SK-N-SH (cell line): ENCODE measurements around the gene SLIT2. TPM values are rescaled to one million over a fixed set of nuclear protein-coding genes. Genes with fewer than 3 reads are reported as not detected.

Experiments
- CTCF ChIA-PET: fragments of 300-600, 350-600 bp; formaldehyde crosslinking; extraction: SDS; loops from one replicate; lab custom pipeline; 2021; lab: Yijun Ruan, JAX
- POLR2A ChIA-PET: fragments of 350-600 bp; sonication (Branson Sonifier 250); formaldehyde crosslinking; extraction: SDS; loops from one replicate; lab custom pipeline; 2020; ENCODE audit warnings: antibody characterized with exemption, inconsistent platforms; lab: Yijun Ruan, JAX
- DNase-seq: peaks from one replicate; pipeline ENCODE4 v3.0.0; 2012
- H2AFZ ChIP-seq: fragments of 200-600 bp; sonication (generic); 2 replicates; pipeline ENCODE4 v1.8.1; 2016; ENCODE audit warnings: antibody characterized with exemption, mild to moderate bottlenecking, low read depth
- H3F3A ChIP-seq: fragments of 200-600 bp; sonication (generic); replicated peaks from 2 replicates; pipeline ENCODE3; 2016; ENCODE audit warnings: antibody characterized with exemption, mild to moderate bottlenecking; ENCODE audit not compliant: insufficient read depth
- H3K27ac ChIP-seq, 2 experiments: fragments of 200-500 bp in 1 of 2; fragments of 200-600 bp in 1 of 2; sonication (Bioruptor generic) in 1 of 2; sonication (generic), shearing (Covaris generic) in 1 of 2; 2 replicates each; pipeline versions ENCODE4 v1.5.1 to v1.6.1; 2014 to 2016; ENCODE audit warnings: low read depth in 2 of 2, inconsistent platforms in 1 of 2, low read length in 1 of 2, mild to moderate bottlenecking in 1 of 2, mixed read lengths in 1 of 2
- H3K27me3 ChIP-seq: fragments of 200-600 bp; sonication (generic), shearing (Covaris generic); 2 replicates; pipeline ENCODE4 v1.6.1; 2016; ENCODE audit warnings: mixed run types; ENCODE audit not compliant: insufficient read depth
- H3K36me3 ChIP-seq, 2 experiments: fragments of 200-500 bp in 1 of 2; fragments of 200-600 bp in 1 of 2; sonication (Bioruptor generic) in 1 of 2; sonication (generic) in 1 of 2; replicated peaks in 1 of 2; 2 replicates each; pipeline versions ENCODE3 to v1.5.1; 2014 to 2016; ENCODE audit warnings: low read length in 1 of 2, mild to moderate bottlenecking in 1 of 2; ENCODE audit not compliant: insufficient read depth in 2 of 2, control insufficient read depth in 1 of 2
- H3K4me1 ChIP-seq, 2 experiments: fragments of 200-500 bp in 1 of 2; fragments of 200-600 bp in 1 of 2; sonication (Bioruptor generic) in 1 of 2; sonication (generic), shearing (Covaris generic) in 1 of 2; 2 replicates each; pipeline versions ENCODE4 v1.5.1 to v1.6.1; 2014 to 2016; ENCODE audit warnings: low read depth in 1 of 2, low read length in 1 of 2, mixed run types in 1 of 2; ENCODE audit not compliant: insufficient read depth in 2 of 2, control insufficient read depth in 1 of 2
- H3K4me2 ChIP-seq: fragments of 200-600 bp; sonication (generic), shearing (Covaris generic); 2 replicates; pipeline ENCODE4 v1.6.1; 2017; ENCODE audit warnings: mixed run types
- H3K4me3 ChIP-seq, 2 experiments: fragments of 200-500 bp in 1 of 2; fragments of 200-600 bp in 1 of 2; sonication (Bioruptor generic) in 1 of 2; sonication (generic), shearing (Covaris generic) in 1 of 2; 2 replicates each; pipeline versions ENCODE4 v1.5.1 to v1.8.1; 2014 to 2016; ENCODE audit warnings: low read depth in 2 of 2, inconsistent platforms in 1 of 2, low read length in 1 of 2, mild to moderate bottlenecking in 1 of 2, mixed read lengths in 1 of 2, moderate library complexity in 1 of 2
- H3K79me2 ChIP-seq: fragments of 200-600 bp; sonication (generic); 2 replicates; pipeline ENCODE4 v1.8.1; 2017; ENCODE audit warnings: mild to moderate bottlenecking; ENCODE audit not compliant: insufficient read depth
- H3K9ac ChIP-seq: fragments of 200-600 bp; sonication (generic); 2 replicates; pipeline ENCODE4 v1.6.1; 2017; ENCODE audit warnings: mixed run types
- H3K9me2 ChIP-seq: fragments of 200-600 bp; sonication (generic); 2 replicates; pipeline ENCODE4 v1.6.1; 2017; ENCODE audit warnings: mixed run types
- H3K9me3 ChIP-seq: fragments of 200-600 bp; sonication (generic); 2 replicates; pipeline ENCODE4 v1.6.1; 2017; ENCODE audit warnings: mixed run types, mild to moderate bottlenecking, moderate library complexity
- H4K20me1 ChIP-seq: fragments of 200-600 bp; sonication (generic); 2 replicates; pipeline ENCODE4 v1.6.1; 2017; ENCODE audit warnings: mild to moderate bottlenecking, mixed run types; ENCODE audit not compliant: insufficient read depth
- CHD2 ChIP-seq: fragments of 150-350 bp; IDR thresholded peaks from 2 replicates; pipeline ENCODE4 v1.6.1; 2018; ENCODE audit warnings: low read length; ENCODE audit not compliant: partially characterized antibody
- CTCF ChIP-seq: fragments of 200-600 bp; sonication (generic); IDR thresholded peaks from 2 replicates; pipeline ENCODE4 v1.6.1; 2017; ENCODE audit warnings: antibody characterized with exemption, mild to moderate bottlenecking, moderate library complexity
- EP300 ChIP-seq, 2 experiments: IDR thresholded peaks; 2 replicates each; pipeline versions ENCODE4 v1.4.0 to v1.6.1; 2012; ENCODE audit warnings: borderline replicate concordance in 1 of 2, low read depth in 1 of 2, low read length in 1 of 2
- EZH2phosphoT487 ChIP-seq: fragments of 200-600 bp; sonication (generic); IDR thresholded peaks from 2 replicates; pipeline ENCODE4 v1.6.1; 2017; ENCODE audit warnings: low read depth, mixed run types, mild to moderate bottlenecking, antibody characterized with exemption, moderate library complexity, borderline replicate concordance
- FOSL2 ChIP-seq: IDR thresholded peaks from 2 replicates; pipeline ENCODE4 v1.4.0; 2012; ENCODE audit warnings: low read depth, mild to moderate bottlenecking, moderate library complexity, borderline replicate concordance
- GATA2 ChIP-seq: sonication (generic); formaldehyde crosslinking; IDR thresholded peaks from 2 replicates; pipeline ENCODE4 v1.5.0; 2020; ENCODE audit warnings: mild to moderate bottlenecking, missing genetic modification reagents
- IRF3 ChIP-seq: fragments of 150-350 bp; IDR thresholded peaks from 2 replicates; pipeline ENCODE4 v1.6.1; 2016; ENCODE audit warnings: mild to moderate bottlenecking, low read depth, low read length
- JUND ChIP-seq: IDR thresholded peaks from 2 replicates; pipeline ENCODE4 v1.4.0; 2012
- NFIC ChIP-seq: IDR thresholded peaks from 2 replicates; pipeline ENCODE4 v1.4.0; 2012; ENCODE audit warnings: borderline replicate concordance
- PBX3 ChIP-seq: IDR thresholded peaks from 2 replicates; pipeline ENCODE4; 2012
- RCOR1 ChIP-seq: fragments of 150-350 bp; IDR thresholded peaks from 2 replicates; pipeline ENCODE4 v1.6.1; 2017; ENCODE audit warnings: antibody characterized with exemption, low read length
- REST ChIP-seq: IDR thresholded peaks from 2 replicates; pipeline ENCODE4 v1.6.1; 2012; ENCODE audit warnings: mild to moderate bottlenecking, low read depth, low read length, moderate library complexity
- RFX5 ChIP-seq: IDR thresholded peaks from 2 replicates; pipeline ENCODE4 v1.6.1; 2012; ENCODE audit warnings: mild to moderate bottlenecking, improper control_type of control experiment, low read length
- RXRA ChIP-seq: IDR thresholded peaks from 2 replicates; pipeline ENCODE4 v1.4.0; 2012; ENCODE audit warnings: low read depth, mild to moderate bottlenecking, borderline replicate concordance
- SMC3 ChIP-seq: IDR thresholded peaks from 2 replicates; pipeline ENCODE4 v1.6.1; 2012; ENCODE audit warnings: low read depth, low read length, improper control_type of control experiment
- TCF12 ChIP-seq: IDR thresholded peaks from 2 replicates; pipeline ENCODE4 v1.4.0; 2012
- TEAD4 ChIP-seq: IDR thresholded peaks from 2 replicates; pipeline ENCODE4 v1.4.0; 2012; ENCODE audit warnings: mild to moderate bottlenecking, borderline replicate concordance; ENCODE audit not compliant: insufficient read depth
- USF2 ChIP-seq: fragments of 150-350 bp; IDR thresholded peaks from 2 replicates; pipeline ENCODE4 v1.6.1; 2017; ENCODE audit warnings: antibody characterized with exemption, low read length, low read depth, borderline replicate concordance
- WGBS: methylation state at CpG from one replicate; pipeline ENCODE4 v1.1.6; 2017; ENCODE audit warnings: low lambda C conversion rate; 5-methylcytosine and 5-hydroxymethylcytosine counted together
- polyA plus RNA-seq, 3 experiments: library from polyadenylated mRNA; depleted of rRNA; stranded (reverse); fragments of >200 nt; gene quantifications; 2 replicates each; pipeline ENCODE4 v1.2.3, GENCODE V29; 2012

Gene SLIT2
- polyA plus RNA-seq, 1 of the 3 experiments (the other 2 are of a cell fraction), result 68.7 TPM

GRCh38 chr4:20253283-20253734 is 1.6 kb downstream of the SLIT2 start (continued):
- no peak for TF ChIP-seq USF2
- no peak for TF ChIP-seq TCF12
- TF ChIP-seq FOSL2, result no peak
- TF ChIP-seq IRF3, result no peak
- no peak for TF ChIP-seq TEAD4
- TF ChIP-seq PBX3, result no peak
- TF ChIP-seq RXRA, result no peak
- TF ChIP-seq SMC3, result no peak
- no peak for TF ChIP-seq CHD2
- no peak for TF ChIP-seq RCOR1
- TF ChIP-seq EP300 (IDR thresholded peaks at IDR 0.05; ENCODE audit: borderline replicate concordance in 1 of 2, low read depth in 1 of 2, low read length in 1 of 2), result no peak
- TF ChIP-seq EZH2phosphoT487, result no peak
- no peak for TF ChIP-seq CTCF

GRCh38 chr4:20253735-20254409 is 2.2 kb downstream of the SLIT2 start:
- Histone ChIP-seq H4K20me1 (peaks cover 58% of the 10 kb centered on the region), H3K79me2 (peaks cover 70% of the 10 kb centered on the region), H3K27ac (peak overlapping the region; percentile 19 to 74; a peak in 3 of 4 replicates), H3K4me1 (peaks cover 14 to 23% of the 10 kb centered on the region in 2 experiments), H3K9me2 (no peaks in the 10 kb centered on the region), H3K4me2 (peak overlapping the region; percentile 98), H3K9ac (peak overlapping the region; percentile 74), H3K4me3 (peak overlapping the region; percentile 78 to 96), H3K36me3 (peaks cover 7 to 21% of the 10 kb centered on the region in 2 experiments), H3K9me3 (no peaks in the 10 kb centered on the region), H3K27me3 (no peaks in the 10 kb centered on the region), H2AFZ (peak overlapping the region; percentile 48; the same call in 1 of the 2 replicates), H3F3A (peaks cover 39% of the 10 kb centered on the region)
- WGBS, result 3% methylated on average over 21 of the region's 43 CpGs
- ChIA-PET POLR2A (no interaction called here), CTCF (interaction anchor here (0.8 kb wide), 2 partner anchors 12 to 291 kb away, joined by 3 to 4 read pairs; no protein-coding TSS in a partner anchor)
- peak; percentile 67 for DNase-seq
- TF ChIP-seq NFIC, result no peak
- TF ChIP-seq PBX3, result no peak
- TF ChIP-seq RFX5, result no peak
- no peak for TF ChIP-seq GATA2
- no peak for TF ChIP-seq USF2
- TF ChIP-seq REST, result no peak
- TF ChIP-seq JUND, result no peak
- no peak for TF ChIP-seq TEAD4
- no peak for TF ChIP-seq EP300 (IDR thresholded peaks at IDR 0.05; ENCODE audit: borderline replicate concordance in 1 of 2, low read depth in 1 of 2, low read length in 1 of 2)
